A549 (cell line): ENCODE results near the gene CD99. TPM values are rescaled to one million over a fixed set of nuclear protein-coding genes. Genes with fewer than 3 reads are reported as not detected.
A peak's percentile ranks its signal among the peaks of the same experiment; 100 is the strongest.

Source experiments
- ATAC-seq, 2 experiments: fragments of 200-7000 bp in 1 of 2; fragments of >200 bp in 1 of 2; cut with Nextera tagmentation in 1 of 2; cut with Tn5 transposase in 1 of 2; 3 replicates each; pipeline versions ENCODE4 v1.8.0 to v1.9.1; 2018 to 2020; ENCODE audit warnings: mild to moderate bottlenecking in 1 of 2, moderate library complexity in 1 of 2
- CTCF ChIA-PET: fragments of 300-600 bp; sonication (Branson Sonifier 250); formaldehyde crosslinking; extraction: SDS; loops from one replicate; lab custom pipeline; 2021; ENCODE audit warnings: antibody characterized with exemption, inconsistent platforms; lab: Yijun Ruan, JAX
- POLR2A ChIA-PET: fragments of 350-600 bp; formaldehyde crosslinking; extraction: SDS; loops from one replicate; lab custom pipeline; 2021; ENCODE audit warnings: antibody characterized with exemption, inconsistent platforms; lab: Yijun Ruan, JAX
- DNase-seq, 2 experiments: peaks; one replicate each; pipeline versions ENCODE4 v3.0.0 to v3.0.0-alpha.2; 2011 to 2016; ENCODE audit warnings: low read depth in 1 of 2, low spot score in 1 of 2
- FAIRE-seq: peaks from 2 replicates; lab custom pipeline; 2011; peaks lifted over from hg19 to GRCh38; lab: Jason Lieb, UNC
- H3K27ac ChIP-seq, 2 experiments: fragments of >200 bp; sonication (Bioruptor Twin); formaldehyde crosslinking; 3 replicates each; pipeline ENCODE4 v1.5.1; 2016 to 2017
- H3K4me1 ChIP-seq: fragments of >200 bp; sonication (Bioruptor Twin); formaldehyde crosslinking; 3 replicates; pipeline ENCODE4 v1.6.1; 2016
- H3K4me2 ChIP-seq: fragments of >200 bp; sonication (Bioruptor Twin); formaldehyde crosslinking; 3 replicates; pipeline ENCODE4 v1.6.1; 2016
- H3K4me3 ChIP-seq: fragments of >200 bp; sonication (Bioruptor Twin); formaldehyde crosslinking; 3 replicates; pipeline ENCODE4 v1.5.1; 2016
- H3K9me3 ChIP-seq: fragments of >200 bp; sonication (Bioruptor Twin); formaldehyde crosslinking; 3 replicates; pipeline ENCODE4 v1.6.1; 2016
- BHLHE40 ChIP-seq: IDR thresholded peaks from 2 replicates; pipeline ENCODE4 v1.6.1; 2012; ENCODE audit warnings: low read depth, low read length, inconsistent platforms
- CBX2 ChIP-seq: fragments of 200-600 bp; sonication (generic); IDR thresholded peaks from 2 replicates; pipeline ENCODE4 v1.6.1; 2016; ENCODE audit warnings: low read depth, mild to moderate bottlenecking, borderline replicate concordance
- CEBPB ChIP-seq, 2 experiments: fragments of >200 bp in 1 of 2; sonication (Bioruptor Twin) in 1 of 2; formaldehyde crosslinking in 1 of 2; IDR thresholded peaks; 2 replicates each; pipeline ENCODE4 v1.6.1; 2012 to 2016
- EHF ChIP-seq: fragments of 250-450 bp; sonication (Bioruptor Pico); IDR thresholded peaks from 2 replicates; pipeline ENCODE4 v1.5.0; 2020; ENCODE audit warnings: mild to moderate bottlenecking
- EP300 ChIP-seq, 2 experiments: fragments of >200 bp; sonication (Bioruptor Twin); formaldehyde crosslinking; IDR thresholded peaks; 2 replicates in 1 of 2; 3 replicates in 1 of 2; pipeline ENCODE4 v1.6.1; 2016 to 2017
- ESRRA ChIP-seq: fragments of 150-350 bp; IDR thresholded peaks from 2 replicates; pipeline ENCODE4 v1.6.1; 2014; ENCODE audit warnings: mild to moderate bottlenecking, low read length, borderline replicate concordance
- FOXS1 ChIP-seq: fragments of 250-450 bp; sonication (Bioruptor Pico); IDR thresholded peaks from 2 replicates; pipeline ENCODE4 v1.5.0; 2020; ENCODE audit warnings: mild to moderate bottlenecking, moderate library complexity
- HDAC2 ChIP-seq: fragments of 200-600 bp; sonication (generic); IDR thresholded peaks from 2 replicates; pipeline ENCODE4 v1.6.1; 2016
- HOXB5 ChIP-seq: fragments of 250-450 bp; sonication (Bioruptor Pico); IDR thresholded peaks from 2 replicates; pipeline ENCODE4 v1.5.0; 2020; ENCODE audit warnings: mild to moderate bottlenecking, moderate library complexity
- KDM5A ChIP-seq: fragments of 200-600 bp; sonication (generic); IDR thresholded peaks from 2 replicates; pipeline ENCODE4 v1.6.1; 2016; ENCODE audit warnings: antibody characterized with exemption, mild to moderate bottlenecking
- MYC ChIP-seq: IDR thresholded peaks from 2 replicates; pipeline ENCODE4 v1.6.1; 2012; ENCODE audit warnings: mild to moderate bottlenecking, inconsistent platforms, low read length, improper control_type of control experiment, borderline replicate concordance
- NFE2L2 ChIP-seq: fragments of 150-350 bp; conservative IDR thresholded peaks from 2 replicates; pipeline ENCODE4 v1.6.1; 2014; ENCODE audit warnings: low read length
- NPAS2 ChIP-seq: fragments of 250-450 bp; sonication (Bioruptor Pico); IDR thresholded peaks from 2 replicates; pipeline ENCODE4 v1.8.0; 2022; ENCODE audit warnings: mild to moderate bottlenecking, moderate library complexity, borderline replicate concordance
- POLR2AphosphoS2 ChIP-seq: conservative IDR thresholded peaks from 2 replicates; pipeline ENCODE4 v1.6.1; 2012; ENCODE audit warnings: low read length, improper control_type of control experiment, inconsistent platforms
- RARB ChIP-seq: fragments of 250-450 bp; sonication (Bioruptor Pico); IDR thresholded peaks from 2 replicates; pipeline ENCODE4 v1.8.0; 2021; ENCODE audit warnings: mild to moderate bottlenecking, moderate library complexity
- RFX5 ChIP-seq: fragments of 450-650 bp; IDR thresholded peaks from 2 replicates; pipeline ENCODE4 v1.7.1; 2014; ENCODE audit warnings: antibody characterized with exemption, mild to moderate bottlenecking, moderate library complexity
- RNF2 ChIP-seq: fragments of 200-600 bp; sonication (generic); IDR thresholded peaks from 2 replicates; pipeline ENCODE4 v1.6.1; 2016; ENCODE audit warnings: low read depth, mild to moderate bottlenecking, antibody characterized with exemption, moderate library complexity, borderline replicate concordance
- SREBF2 ChIP-seq: fragments of 450-650 bp; IDR thresholded peaks from 2 replicates; pipeline ENCODE4 v1.6.1; 2014; ENCODE audit warnings: mild to moderate bottlenecking, moderate library complexity
- TFCP2L1 ChIP-seq: fragments of 250-450 bp; sonication (Bioruptor Pico); IDR thresholded peaks from 2 replicates; pipeline ENCODE4 v1.5.0; 2021; ENCODE audit warnings: mild to moderate bottlenecking
- ZC3H11A ChIP-seq: fragments of 450-650 bp; IDR thresholded peaks from 2 replicates; pipeline ENCODE4 v1.6.1; 2014; ENCODE audit warnings: antibody characterized with exemption, mild to moderate bottlenecking
- ZFP36 ChIP-seq: fragments of 450-650 bp; IDR thresholded peaks from 2 replicates; pipeline ENCODE4 v1.6.1; 2014; ENCODE audit warnings: borderline replicate concordance; ENCODE audit not compliant: partially characterized antibody
- ZSCAN20 ChIP-seq: fragments of 250-450 bp; sonication (Bioruptor Pico); IDR thresholded peaks from 2 replicates; pipeline ENCODE4 v1.8.0; 2022; ENCODE audit warnings: mild to moderate bottlenecking, moderate library complexity
- WGBS: methylation state at CpG from one replicate; pipeline ENCODE4 v1.1.6; 2017; ENCODE audit errors: missing lambda C conversion rate; 5-methylcytosine and 5-hydroxymethylcytosine counted together
- polyA plus RNA-seq, 4 experiments: library from polyadenylated mRNA; depleted of rRNA in 3 of 4; stranded (reverse); fragments of >200 nt; fragmentation: RNase III in 1 of 4; extraction: RNeasy Plus Mini Kit Qiagen cat#74134 plus additional on column Dnase treatment in 1 of 4; gene quantifications; 2 replicates in 3 of 4; 3 replicates in 1 of 4; pipeline ENCODE4 v1.2.3, GENCODE V29; 2011 to 2017
- TF ChIP-seq, protein P1 (sequence below): fragments of 250-450 bp; sonication (Bioruptor Pico); IDR thresholded peaks from 2 replicates; pipeline ENCODE4 v1.5.0; 2021; ENCODE audit warnings: mild to moderate bottlenecking, moderate library complexity, borderline replicate concordance
- TF ChIP-seq, protein P2 (sequence below): fragments of >200 bp; sonication (Bioruptor Twin); formaldehyde crosslinking; IDR thresholded peaks from 3 replicates; pipeline ENCODE4 v1.6.1; 2016
- TF ChIP-seq, protein P3 (sequence below): fragments of >200 bp; sonication (Bioruptor Twin); formaldehyde crosslinking; IDR thresholded peaks from 3 replicates; pipeline ENCODE4 v1.5.1; 2016
- TF ChIP-seq, protein P4 (sequence below): IDR thresholded peaks from 2 replicates; pipeline ENCODE4 v1.6.1; 2012
- TF ChIP-seq, protein P5 (sequence below): fragments of 250-450 bp; sonication (Bioruptor Pico); IDR thresholded peaks from 2 replicates; pipeline ENCODE4 v1.5.0; 2020; ENCODE audit warnings: low read depth, mild to moderate bottlenecking, moderate library complexity
- TF ChIP-seq, protein P6 (sequence below): IDR thresholded peaks from 2 replicates; pipeline ENCODE4 v1.6.1; 2012; ENCODE audit warnings: low read depth, borderline replicate concordance
- TF ChIP-seq, protein P7 (sequence below): fragments of >200 bp; sonication (Bioruptor Twin); formaldehyde crosslinking; IDR thresholded peaks from 2 replicates; pipeline ENCODE4 v1.6.1; 2016
- TF ChIP-seq, protein P8 (sequence below): IDR thresholded peaks from 2 replicates; pipeline ENCODE4 v1.6.1; 2012

The CD99 gene
- polyA plus RNA-seq, 2 of the 4 experiments (the other 2 are of a cell fraction): 136 to 172 TPM

DNA sequence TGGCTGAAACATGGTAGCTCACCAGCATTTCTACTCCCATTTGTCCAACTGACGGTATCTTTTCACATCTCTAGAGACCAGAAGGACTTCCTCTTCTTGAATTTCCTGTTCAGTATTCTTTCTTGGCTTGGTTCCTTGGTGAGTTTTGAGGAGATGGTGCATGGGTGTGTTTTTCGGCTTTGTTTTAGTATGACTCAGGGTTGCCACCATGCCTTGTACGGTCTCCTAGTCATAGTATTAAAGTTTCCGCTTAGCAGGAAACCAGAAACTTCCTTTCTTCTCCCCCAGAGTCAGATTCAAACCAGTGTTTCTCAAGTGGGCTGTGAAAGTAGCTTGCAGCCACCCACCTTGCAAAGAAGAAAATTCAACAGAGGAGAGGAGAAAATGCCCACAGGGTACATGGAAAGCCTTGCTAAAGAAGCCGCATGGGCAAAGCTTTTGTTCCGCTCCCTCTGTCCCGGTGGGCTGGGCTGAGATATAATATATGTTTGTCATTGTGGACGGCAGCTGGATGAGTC lies 5.7 kb downstream of the CD99 start:
- Histone ChIP-seq H3K4me1 (peaks cover 25% of the 10 kb centered on the region), H3K4me2 (peak overlapping the region; percentile 30; the same call in 2 of the 3 replicates), H3K9me3 (no peaks in the 10 kb centered on the region), H3K27ac (peak overlapping the region; percentile 18 to 23; a peak in 1 of 6 replicates), H3K4me3 (no peak overlapping the region)
- ChIA-PET POLR2A (no interaction called here), CTCF (no interaction called here)
- 63% methylated on average over 8 of the region's 8 CpGs for WGBS
- TF ChIP-seq HOXB5 (CRISPR knock-in tag) (no peak), POLR2AphosphoS2 (no peak), TFCP2L1 (CRISPR knock-in tag) (no peak), EP300 (IDR thresholded peaks at IDR 0.05) (no peak), BHLHE40 (no peak), NFE2L2 (no peak), FOXS1 (CRISPR knock-in tag) (no peak), MYC (no peak), ZSCAN20 (CRISPR knock-in tag) (no peak), ZFP36 (no peak), KDM5A (no peak), EHF (CRISPR knock-in tag) (no peak), RARB (no peak), HDAC2 (no peak)
- TF ChIP-seq, protein P1, sequence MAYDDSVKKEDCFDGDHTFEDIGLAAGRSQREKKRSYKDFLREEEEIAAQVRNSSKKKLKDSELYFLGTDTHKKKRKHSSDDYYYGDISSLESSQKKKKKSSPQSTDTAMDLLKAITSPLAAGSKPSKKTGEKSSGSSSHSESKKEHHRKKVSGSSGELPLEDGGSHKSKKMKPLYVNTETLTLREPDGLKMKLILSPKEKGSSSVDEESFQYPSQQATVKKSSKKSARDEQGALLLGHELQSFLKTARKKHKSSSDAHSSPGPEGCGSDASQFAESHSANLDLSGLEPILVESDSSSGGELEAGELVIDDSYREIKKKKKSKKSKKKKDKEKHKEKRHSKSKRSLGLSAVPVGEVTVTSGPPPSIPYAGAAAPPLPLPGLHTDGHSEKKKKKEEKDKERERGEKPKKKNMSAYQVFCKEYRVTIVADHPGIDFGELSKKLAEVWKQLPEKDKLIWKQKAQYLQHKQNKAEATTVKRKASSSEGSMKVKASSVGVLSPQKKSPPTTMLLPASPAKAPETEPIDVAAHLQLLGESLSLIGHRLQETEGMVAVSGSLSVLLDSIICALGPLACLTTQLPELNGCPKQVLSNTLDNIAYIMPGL (CRISPR knock-in tag): no peak
- TF ChIP-seq, protein P2, sequence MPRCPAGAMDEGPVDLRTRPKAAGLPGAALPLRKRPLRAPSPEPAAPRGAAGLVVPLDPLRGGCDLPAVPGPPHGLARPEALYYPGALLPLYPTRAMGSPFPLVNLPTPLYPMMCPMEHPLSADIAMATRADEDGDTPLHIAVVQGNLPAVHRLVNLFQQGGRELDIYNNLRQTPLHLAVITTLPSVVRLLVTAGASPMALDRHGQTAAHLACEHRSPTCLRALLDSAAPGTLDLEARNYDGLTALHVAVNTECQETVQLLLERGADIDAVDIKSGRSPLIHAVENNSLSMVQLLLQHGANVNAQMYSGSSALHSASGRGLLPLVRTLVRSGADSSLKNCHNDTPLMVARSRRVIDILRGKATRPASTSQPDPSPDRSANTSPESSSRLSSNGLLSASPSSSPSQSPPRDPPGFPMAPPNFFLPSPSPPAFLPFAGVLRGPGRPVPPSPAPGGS: no peak
- TF ChIP-seq, protein P3, sequence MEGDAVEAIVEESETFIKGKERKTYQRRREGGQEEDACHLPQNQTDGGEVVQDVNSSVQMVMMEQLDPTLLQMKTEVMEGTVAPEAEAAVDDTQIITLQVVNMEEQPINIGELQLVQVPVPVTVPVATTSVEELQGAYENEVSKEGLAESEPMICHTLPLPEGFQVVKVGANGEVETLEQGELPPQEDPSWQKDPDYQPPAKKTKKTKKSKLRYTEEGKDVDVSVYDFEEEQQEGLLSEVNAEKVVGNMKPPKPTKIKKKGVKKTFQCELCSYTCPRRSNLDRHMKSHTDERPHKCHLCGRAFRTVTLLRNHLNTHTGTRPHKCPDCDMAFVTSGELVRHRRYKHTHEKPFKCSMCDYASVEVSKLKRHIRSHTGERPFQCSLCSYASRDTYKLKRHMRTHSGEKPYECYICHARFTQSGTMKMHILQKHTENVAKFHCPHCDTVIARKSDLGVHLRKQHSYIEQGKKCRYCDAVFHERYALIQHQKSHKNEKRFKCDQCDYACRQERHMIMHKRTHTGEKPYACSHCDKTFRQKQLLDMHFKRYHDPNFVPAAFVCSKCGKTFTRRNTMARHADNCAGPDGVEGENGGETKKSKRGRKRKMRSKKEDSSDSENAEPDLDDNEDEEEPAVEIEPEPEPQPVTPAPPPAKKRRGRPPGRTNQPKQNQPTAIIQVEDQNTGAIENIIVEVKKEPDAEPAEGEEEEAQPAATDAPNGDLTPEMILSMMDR: no peak
- TF ChIP-seq, protein P4, sequence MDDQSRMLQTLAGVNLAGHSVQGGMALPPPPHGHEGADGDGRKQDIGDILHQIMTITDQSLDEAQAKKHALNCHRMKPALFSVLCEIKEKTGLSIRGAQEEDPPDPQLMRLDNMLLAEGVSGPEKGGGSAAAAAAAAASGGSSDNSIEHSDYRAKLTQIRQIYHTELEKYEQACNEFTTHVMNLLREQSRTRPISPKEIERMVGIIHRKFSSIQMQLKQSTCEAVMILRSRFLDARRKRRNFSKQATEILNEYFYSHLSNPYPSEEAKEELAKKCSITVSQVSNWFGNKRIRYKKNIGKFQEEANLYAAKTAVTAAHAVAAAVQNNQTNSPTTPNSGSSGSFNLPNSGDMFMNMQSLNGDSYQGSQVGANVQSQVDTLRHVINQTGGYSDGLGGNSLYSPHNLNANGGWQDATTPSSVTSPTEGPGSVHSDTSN: no peak
- TF ChIP-seq, protein P5, sequence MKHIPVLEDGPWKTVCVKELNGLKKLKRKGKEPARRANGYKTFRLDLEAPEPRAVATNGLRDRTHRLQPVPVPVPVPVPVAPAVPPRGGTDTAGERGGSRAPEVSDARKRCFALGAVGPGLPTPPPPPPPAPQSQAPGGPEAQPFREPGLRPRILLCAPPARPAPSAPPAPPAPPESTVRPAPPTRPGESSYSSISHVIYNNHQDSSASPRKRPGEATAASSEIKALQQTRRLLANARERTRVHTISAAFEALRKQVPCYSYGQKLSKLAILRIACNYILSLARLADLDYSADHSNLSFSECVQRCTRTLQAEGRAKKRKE (CRISPR knock-in tag): no peak
- ATAC-seq (peak in 1 of 2 experiments; percentile 28; a peak in 2 of 6 replicates), FAIRE-seq (no peak), DNase-seq (peak in 1 of 2 experiments; percentile 35)

DNA sequence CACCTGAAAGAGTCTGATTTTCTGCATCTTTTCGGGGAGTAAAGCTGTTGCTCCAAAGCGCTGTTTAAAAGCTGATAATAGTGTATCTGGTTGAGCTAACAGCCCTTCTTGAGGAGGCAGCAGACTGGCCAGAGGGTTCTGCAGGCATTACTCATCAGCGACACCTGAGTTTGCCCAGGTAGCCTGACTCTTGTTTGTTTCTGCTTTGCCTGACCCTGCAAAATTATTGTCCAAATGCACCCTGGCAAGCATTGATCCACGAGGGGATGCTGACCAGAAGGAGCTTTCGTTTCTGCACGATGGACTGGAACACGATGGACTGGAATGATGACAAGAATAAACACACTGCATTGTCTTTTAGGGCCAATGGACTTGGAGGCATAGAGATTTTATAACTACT lies 6.2 kb downstream of the CD99 start:
- Histone ChIP-seq H3K27ac (peak overlapping the region; percentile 18 to 23; a peak in 1 of 6 replicates), H3K4me3 (no peak overlapping the region), H3K9me3 (no peaks in the 10 kb centered on the region), H3K4me1 (peaks cover 25% of the 10 kb centered on the region), H3K4me2 (peak overlapping the region; percentile 30; the same call in 2 of the 3 replicates)
- ChIA-PET POLR2A (no interaction called here), CTCF (no interaction called here)
- DNase-seq (no peak), ATAC-seq (peak in 1 of 2 experiments; percentile 38; a peak in 2 of 6 replicates), FAIRE-seq (no peak)
- WGBS: 53% methylated on average over 7 of the region's 7 CpGs
- TF ChIP-seq, protein P6, sequence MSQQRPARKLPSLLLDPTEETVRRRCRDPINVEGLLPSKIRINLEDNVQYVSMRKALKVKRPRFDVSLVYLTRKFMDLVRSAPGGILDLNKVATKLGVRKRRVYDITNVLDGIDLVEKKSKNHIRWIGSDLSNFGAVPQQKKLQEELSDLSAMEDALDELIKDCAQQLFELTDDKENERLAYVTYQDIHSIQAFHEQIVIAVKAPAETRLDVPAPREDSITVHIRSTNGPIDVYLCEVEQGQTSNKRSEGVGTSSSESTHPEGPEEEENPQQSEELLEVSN: no peak
- no peak for TF ChIP-seq RARB
- TF ChIP-seq SREBF2: no peak
- no peak for TF ChIP-seq ESRRA
- TF ChIP-seq MYC: no peak
- TF ChIP-seq, protein P7, sequence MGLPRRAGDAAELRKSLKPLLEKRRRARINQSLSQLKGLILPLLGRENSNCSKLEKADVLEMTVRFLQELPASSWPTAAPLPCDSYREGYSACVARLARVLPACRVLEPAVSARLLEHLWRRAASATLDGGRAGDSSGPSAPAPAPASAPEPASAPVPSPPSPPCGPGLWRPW: no peak
- TF ChIP-seq CEBPB (IDR thresholded peaks at IDR 0.05): no peak
- TF ChIP-seq HDAC2: no peak
- TF ChIP-seq RFX5: no peak
- TF ChIP-seq NPAS2: no peak
- TF ChIP-seq, protein P8, sequence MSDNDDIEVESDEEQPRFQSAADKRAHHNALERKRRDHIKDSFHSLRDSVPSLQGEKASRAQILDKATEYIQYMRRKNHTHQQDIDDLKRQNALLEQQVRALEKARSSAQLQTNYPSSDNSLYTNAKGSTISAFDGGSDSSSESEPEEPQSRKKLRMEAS: no peak
- no peak for TF ChIP-seq CBX2
- no peak for TF ChIP-seq ZC3H11A
- no peak for TF ChIP-seq FOXS1 (CRISPR knock-in tag)
- no peak for TF ChIP-seq RNF2
